ENCODE measurements around the gene SIPA1L3. TPM values are rescaled to one million over a fixed set of nuclear protein-coding genes. Genes with fewer than 3 reads are reported as not detected.
"Not testable (repeated sequence)": the region's sequence is repeated elsewhere in the genome, so short reads cannot be mapped to it uniquely, and the experiment has no call there.

Gene SIPA1L3
- total RNA-seq, 1 donor from 2014 or later: 3.4 TPM

GRCh38 chr19:38023671-38024541, 116.9 kb downstream of the SIPA1L3 start:
- Histone ChIP-seq H3K27me3 (ENCODE audit: control insufficient read depth, insufficient read depth, low read length) (no peaks in the 10 kb centered on the region), H3K4me3 (ENCODE audit: low read depth, low read length) (no peak overlapping the region), H3K36me3 (ENCODE audit: control insufficient read depth, insufficient read depth, low read length) (no peaks in the 10 kb centered on the region)
- TF ChIP-seq, protein P1, sequence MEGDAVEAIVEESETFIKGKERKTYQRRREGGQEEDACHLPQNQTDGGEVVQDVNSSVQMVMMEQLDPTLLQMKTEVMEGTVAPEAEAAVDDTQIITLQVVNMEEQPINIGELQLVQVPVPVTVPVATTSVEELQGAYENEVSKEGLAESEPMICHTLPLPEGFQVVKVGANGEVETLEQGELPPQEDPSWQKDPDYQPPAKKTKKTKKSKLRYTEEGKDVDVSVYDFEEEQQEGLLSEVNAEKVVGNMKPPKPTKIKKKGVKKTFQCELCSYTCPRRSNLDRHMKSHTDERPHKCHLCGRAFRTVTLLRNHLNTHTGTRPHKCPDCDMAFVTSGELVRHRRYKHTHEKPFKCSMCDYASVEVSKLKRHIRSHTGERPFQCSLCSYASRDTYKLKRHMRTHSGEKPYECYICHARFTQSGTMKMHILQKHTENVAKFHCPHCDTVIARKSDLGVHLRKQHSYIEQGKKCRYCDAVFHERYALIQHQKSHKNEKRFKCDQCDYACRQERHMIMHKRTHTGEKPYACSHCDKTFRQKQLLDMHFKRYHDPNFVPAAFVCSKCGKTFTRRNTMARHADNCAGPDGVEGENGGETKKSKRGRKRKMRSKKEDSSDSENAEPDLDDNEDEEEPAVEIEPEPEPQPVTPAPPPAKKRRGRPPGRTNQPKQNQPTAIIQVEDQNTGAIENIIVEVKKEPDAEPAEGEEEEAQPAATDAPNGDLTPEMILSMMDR (IDR thresholded peaks at IDR 0.05; ENCODE audit: insufficient read depth, low read length, severe bottlenecking): no peak
- FAIRE-seq: no peak
- DNase-seq (ENCODE audit: low read depth): no peak

DNA sequence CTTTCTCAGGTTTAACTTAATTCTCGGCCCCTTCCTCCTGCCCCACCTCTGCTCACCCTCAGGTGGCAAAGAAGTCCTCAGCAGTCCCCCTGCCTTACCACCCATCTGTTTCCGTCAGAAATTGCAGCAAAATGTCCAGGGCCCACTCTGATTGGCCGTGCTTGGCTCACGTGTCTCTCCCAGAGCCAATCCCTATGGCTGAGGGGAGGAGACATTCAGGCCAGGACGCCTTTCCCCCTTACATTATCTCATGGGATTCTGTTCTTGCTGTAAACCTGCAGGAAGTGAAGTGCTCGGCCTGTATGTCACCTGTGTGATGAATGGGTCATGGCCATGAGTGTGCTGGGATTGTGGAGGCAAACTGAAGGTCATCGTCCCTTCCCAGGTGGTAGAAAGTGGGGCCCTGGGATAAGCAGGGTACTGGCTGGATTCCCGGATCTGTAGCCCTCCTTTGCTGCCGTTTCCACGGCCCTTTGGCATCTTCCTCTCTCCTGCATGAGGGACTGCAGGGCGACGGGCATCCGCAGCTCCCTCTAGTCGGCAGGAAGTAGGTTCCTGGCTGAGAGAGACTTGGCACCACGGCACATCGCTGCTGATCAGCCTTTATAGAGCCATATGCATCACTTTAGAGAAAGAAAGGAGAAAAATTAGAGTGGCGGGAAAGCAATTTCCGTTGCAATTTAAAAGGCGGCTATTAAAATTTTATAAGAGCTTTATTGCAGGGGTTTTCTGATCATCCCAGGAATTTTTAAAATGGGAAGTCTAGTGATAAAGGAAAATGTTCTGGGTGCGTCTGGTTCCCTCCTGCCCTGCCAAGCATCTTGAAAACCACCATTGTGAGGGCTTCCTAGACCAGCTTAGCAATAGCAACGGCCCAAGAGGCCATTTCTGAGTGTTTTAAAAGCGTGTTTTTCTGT, 118.2 kb downstream of the SIPA1L3 start:
- no peak for FAIRE-seq
- DNase-seq (ENCODE audit: low read depth): no peak
- H3K27me3 ChIP-seq (ENCODE audit: control insufficient read depth, insufficient read depth, low read length): no peaks in the 10 kb centered on the region
- H3K4me3 ChIP-seq (ENCODE audit: low read depth, low read length): no peak overlapping the region
- TF ChIP-seq, protein P1 (IDR thresholded peaks at IDR 0.05; ENCODE audit: insufficient read depth, low read length, severe bottlenecking): no peak
- H3K36me3 ChIP-seq (ENCODE audit: control insufficient read depth, insufficient read depth, low read length): peaks cover 2% of the 10 kb centered on the region

- Histone ChIP-seq H3K36me3 (ENCODE audit: control insufficient read depth, insufficient read depth, low read length) (peaks cover 2% of the 10 kb centered on the region), H3K27me3 (ENCODE audit: control insufficient read depth, insufficient read depth, low read length) (no peaks in the 10 kb centered on the region), H3K4me3 (ENCODE audit: low read depth, low read length) (no peak overlapping the region)
- DNase-seq (ENCODE audit: low read depth) (no peak), FAIRE-seq (no peak)
- TF ChIP-seq, protein P1 (IDR thresholded peaks at IDR 0.05; ENCODE audit: insufficient read depth, low read length, severe bottlenecking): no peak
These were observed 118.9 kb downstream of the SIPA1L3 start for GRCh38 chr19:38025909-38026307.

DNA sequence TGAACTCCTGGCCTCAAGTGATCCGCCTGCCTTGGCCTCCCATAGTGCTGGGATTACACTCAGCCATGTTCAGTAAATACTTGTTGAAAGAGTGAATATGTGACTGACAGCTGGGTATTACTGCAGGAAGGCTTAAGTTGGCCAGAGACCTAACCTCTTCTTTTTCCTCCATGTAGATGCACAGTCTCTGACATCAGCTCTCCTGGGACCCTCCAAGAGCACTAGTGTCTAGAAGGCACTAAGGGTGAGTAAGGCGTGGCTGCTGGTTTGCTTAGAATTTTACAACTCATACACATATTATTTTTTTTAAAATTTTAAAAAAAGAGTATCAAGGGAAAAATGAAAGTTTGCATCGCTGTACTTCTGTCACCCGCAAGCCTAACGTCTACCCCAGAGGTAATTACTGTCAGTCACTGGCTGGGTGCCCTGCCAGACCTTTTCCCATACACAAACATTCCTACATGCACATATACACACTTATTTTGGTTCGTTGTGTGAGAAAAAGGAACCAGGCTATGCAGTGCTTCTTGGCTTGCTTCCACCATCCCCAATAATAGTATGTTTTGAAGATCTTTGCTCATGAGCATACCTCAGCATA, 122.0 kb downstream of the SIPA1L3 start:
- H3K27me3 ChIP-seq (ENCODE audit: control insufficient read depth, insufficient read depth, low read length): no peaks in the 10 kb centered on the region
- no peak for FAIRE-seq
- H3K4me3 ChIP-seq (ENCODE audit: low read depth, low read length): no peak overlapping the region
- DNase-seq (ENCODE audit: low read depth): no peak
- TF ChIP-seq, protein P1 (IDR thresholded peaks at IDR 0.05; ENCODE audit: insufficient read depth, low read length, severe bottlenecking): no peak
- H3K36me3 ChIP-seq (ENCODE audit: control insufficient read depth, insufficient read depth, low read length): peaks cover 2% of the 10 kb centered on the region

DNA sequence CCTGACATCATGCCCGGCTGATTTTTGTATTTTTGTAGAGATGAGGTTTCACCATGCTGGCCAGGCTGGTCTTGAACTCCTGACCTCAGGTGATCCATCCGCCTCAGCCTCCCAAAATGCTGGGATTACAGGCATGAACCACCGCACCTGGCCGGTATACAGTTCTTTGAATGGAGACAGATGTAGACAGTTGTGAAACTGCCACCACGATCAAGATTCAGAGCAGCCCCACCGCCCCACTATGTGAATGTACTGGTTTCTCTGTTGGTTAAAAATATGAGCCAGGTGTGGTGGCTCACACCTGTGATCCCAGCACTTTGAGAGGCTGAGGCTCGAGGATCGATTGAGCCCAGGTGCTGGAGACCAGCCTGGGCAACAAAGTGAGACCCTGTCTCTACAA, 123.0 kb downstream of the SIPA1L3 start:
- not testable (repeated sequence) for H3K4me3 ChIP-seq (ENCODE audit: low read depth, low read length); H3K27me3 ChIP-seq (ENCODE audit: control insufficient read depth, insufficient read depth, low read length); H3K36me3 ChIP-seq (ENCODE audit: control insufficient read depth, insufficient read depth, low read length); DNase-seq (ENCODE audit: low read depth); FAIRE-seq
